CD4-positive, alpha-beta T cell treated with Interleukin-12 subunit alpha and Interleukin-12 subunit beta, for 1 hour (primary cell): ENCODE results near the gene UBE2N.
"Not testable (repeated sequence)": the region's sequence is repeated elsewhere in the genome, so short reads cannot be mapped to it uniquely, and the experiment has no call there.

ENCODE experiments used
- DNase-seq: peaks from one replicate; pipeline ENCODE4 v3.0.0-alpha.2; 2020

The UBE2N gene

GRCh38 chr12:93409343-93410187 is 32.2 kb downstream of the UBE2N start:
- DNase-seq = not testable (repeated sequence)

DNA sequence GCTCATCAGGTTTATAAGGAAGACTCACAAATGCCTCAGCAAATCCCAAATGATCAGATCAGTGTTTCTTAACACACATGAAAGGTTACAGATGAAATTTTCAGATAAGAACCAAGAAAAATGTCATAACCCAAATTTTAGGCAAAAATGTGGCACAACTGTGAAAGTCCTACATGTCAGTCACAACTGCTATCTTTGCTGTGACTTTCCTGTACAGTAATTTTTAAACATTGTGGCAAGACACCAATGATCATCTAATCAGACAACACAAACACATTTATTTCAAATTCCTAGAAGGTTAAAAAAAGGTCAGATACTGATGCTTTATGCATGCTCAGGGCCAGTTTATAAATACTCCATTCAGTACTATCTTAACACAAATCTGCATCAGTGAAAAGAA is 32.9 kb downstream of the UBE2N start:
- no peak for DNase-seq

DNA sequence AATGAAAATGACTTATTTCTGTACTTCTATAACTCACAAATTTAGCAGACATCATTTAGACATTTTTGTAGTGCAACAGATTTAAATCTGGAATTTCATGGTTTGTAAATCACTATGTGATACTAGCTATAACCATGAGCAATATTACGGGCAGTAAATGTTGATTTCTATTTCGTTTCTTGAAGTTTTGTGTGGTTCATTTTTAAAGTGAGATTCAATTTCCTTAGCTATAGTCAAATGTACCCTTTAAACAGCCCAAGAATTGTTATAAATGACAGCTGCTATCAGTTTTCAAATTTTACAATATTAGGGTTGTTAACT is 33.8 kb downstream of the UBE2N start:
- no peak for DNase-seq

GRCh38 chr12:93407054-93407962 is 34.4 kb downstream of the UBE2N start:
- no peak for DNase-seq

DNA sequence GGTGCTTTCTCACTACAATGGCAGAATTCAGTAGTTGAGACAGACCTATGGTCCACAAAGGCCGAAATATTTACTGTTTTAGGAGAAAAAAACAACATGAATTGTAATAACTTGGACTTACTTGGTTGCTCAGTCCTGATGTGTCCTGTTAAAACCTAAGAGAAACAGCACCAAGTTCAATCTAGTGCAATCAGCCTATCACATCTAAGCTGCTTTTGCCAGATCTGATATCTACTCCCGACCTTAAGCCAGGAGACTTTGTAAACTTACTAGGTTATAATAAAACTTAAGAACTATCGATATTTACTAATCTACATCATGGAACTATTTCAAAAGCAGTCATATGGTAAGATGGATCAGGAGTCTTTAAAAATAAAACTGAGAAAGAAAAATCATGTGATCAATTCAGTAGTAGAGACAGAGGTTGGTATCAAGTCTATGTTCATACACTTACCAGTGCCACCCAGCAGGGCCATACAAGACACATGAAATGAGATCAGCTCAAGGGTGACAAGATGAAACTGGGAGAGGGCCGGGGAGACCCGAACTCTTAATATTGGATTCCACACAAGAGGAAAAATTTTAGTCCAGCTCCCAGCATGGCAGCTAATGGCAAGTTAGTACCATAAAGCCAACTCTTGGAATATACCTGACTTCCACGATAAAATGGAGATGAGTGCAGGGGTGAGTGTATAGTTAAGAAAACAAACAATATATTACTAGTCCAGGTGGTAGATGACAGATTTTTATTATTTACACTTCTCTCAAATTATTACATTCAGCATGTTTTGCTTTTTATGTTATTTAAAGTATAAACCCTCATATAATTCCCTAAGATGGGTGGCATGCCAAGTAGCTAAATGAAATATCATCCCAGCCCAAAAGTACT is 36.5 kb downstream of the UBE2N start:
- DNase-seq = no peak

GRCh38 chr12:93403988-93404803 is 37.6 kb downstream of the UBE2N start:
- no peak for DNase-seq

DNA sequence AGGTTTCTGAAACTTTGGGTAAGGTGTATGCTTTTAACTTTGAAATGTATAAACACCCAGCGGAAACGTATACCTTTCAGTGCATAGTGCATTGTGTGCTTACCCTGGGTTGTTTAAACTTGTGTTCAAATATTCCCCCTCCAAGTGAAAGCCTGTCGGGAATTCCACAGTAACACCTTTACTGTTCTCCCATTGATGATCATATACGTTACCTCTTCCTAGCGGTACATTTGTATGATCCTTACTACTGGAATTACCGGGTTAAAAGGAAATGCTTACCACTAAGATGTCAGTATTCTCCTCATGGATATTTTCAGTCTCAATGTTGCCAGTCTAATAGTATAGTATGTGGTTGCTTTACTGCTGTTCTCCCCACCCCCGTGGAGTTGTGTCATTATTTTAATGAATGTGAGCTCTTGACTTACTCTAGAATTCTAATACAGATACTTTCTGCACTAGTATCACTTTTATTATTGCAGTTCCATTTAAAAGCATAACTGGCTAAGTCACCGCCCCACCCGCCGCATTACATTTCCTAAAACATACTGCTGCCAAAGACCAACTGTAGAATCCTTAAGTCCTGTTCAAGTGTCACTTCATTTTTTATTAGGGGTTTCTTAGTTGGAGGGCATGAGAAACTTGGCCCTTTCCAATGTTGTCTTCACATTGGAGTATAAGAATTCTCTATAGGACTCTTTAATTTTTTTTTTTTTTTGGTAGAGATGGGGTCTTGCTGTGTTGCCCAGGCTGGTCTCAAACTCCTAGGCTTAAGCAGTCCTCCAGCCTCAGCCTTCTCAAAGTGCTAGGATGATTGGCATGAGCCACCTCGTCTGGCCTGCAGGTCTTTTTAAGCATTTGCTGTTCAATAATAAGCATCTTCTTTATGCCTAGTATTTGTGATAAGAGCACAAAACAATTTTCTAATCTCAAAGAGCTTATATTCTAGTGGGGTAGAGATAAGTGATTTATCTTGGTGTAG is 39.1 kb downstream of the UBE2N start:
- no peak for DNase-seq

GRCh38 chr12:93399183-93399863 is 42.4 kb downstream of the UBE2N start:
- DNase-seq = not testable (repeated sequence)

DNA sequence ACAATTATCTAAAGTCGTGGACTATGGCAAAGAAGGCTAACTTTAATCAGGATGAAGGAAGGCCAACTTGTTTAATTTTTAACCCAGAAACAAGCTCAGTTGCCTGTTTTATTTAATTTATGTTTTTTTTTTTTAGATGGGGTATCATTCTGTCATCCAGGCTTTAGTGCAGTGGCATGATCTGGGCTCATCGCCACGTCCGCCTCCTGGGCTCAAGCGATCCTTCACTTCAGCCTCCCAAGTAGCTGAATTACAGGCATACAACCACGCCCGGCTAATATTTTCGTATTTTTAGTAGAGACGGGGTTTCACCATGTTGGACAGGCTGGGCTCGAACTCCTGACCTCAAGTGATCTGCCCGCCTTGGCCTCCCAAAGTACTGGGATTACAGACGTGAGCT is 44.3 kb downstream of the UBE2N start:
- DNase-seq = no peak

GRCh38 chr12:93393425-93393824 is 48.3 kb downstream of the UBE2N start:
- no peak for DNase-seq

DNA sequence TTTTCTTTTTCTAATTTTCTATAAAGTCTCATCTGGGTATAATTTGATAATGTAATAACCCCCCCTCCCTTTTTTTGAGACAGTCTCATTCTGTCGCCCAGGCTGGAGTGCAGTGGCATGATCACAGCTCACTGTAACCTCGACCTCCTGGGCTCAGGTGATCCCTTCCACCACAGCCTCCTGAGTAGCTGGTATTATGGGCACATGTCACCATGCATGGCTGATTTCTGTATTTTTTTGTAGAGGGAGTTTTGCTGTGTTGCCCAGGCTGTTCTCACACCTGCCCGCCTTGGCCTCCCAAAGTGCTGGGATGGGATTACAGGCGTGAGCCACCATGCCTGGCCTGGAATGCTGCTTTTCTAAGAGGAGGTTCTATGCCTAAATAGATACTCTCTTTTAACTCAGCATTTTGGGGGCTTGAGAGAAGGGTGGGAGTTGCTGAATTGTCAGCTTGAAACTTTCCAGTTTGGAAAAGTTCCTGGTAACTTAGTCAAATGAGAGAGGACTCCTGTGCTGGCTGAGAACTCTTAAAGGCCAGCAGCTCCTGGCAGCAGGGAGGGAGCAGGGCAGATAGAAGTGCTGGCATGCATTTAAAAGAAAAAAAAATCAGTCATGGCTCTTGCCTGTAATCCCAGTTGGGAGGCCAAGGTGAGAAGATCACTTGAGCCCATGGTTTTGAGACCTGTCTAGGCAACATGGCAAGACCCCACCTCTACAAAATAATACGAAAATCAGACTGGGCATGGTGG is 51.0 kb downstream of the UBE2N start:
- no peak for DNase-seq

- DNase-seq = no peak
These were observed 51.7 kb downstream of the UBE2N start for GRCh38 chr12:93390031-93390430.

- no peak for DNase-seq
These were observed 54.0 kb downstream of the UBE2N start for GRCh38 chr12:93387780-93388179.

DNA sequence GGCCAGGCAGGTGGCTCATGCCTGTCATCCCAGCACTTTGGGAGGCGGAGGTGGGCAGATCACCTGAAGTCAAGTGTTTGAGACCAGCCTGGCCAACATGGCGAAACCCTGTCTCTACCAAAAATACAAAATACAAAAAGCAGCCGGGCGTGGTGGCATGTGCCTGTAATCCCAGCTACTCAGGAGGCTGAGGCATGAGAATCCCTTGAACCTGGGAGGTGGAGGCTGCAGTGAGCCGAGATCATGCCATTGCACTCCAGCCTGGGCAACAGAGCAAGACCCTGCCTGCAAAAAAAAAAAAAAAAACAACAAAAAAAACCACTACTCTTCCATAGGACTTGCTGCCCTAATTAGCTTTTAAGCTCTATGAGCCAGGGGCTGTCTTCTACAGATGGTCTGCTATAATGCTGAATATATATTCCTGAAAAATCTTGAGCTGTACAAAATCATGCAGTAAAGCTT is 59.7 kb downstream of the UBE2N start:
- DNase-seq = not testable (repeated sequence)

DNA sequence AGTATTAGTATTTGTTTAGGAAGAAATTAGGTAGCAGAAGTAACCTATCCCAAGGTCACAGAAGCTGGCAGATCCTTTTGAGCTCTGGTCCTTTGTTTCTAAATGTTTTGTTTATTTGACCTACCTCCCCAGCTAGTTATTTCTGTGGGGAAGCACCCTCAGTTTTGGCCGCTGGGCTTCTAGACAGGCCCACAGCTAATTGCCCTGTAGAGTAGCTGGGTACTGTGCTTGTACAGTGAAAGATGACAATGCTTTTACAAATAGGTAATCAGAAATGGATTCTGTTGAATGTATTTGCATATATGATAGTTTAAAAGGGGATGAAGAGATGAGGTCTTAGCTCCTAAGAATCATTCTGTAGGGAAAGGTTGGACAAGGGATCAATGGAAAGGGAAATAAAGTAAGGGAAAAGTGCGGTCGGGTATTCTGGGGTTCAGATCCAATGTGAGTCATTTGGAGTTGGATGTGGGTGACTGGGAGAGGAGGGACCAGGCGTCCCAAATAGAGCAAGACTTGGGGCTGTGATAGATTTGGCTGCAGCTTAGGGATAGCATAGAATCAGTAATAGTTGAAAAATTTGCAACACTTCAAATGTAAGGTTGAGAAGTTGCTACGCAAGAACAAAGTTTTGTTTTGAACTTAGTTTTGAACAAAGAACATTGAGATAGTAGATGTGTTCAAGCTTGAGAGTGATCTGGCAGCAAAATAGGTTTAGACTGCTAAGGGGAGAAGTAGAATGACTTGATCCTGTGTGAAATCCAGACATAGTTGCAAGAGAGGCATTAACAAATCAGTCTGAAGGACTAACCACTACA is 60.4 kb downstream of the UBE2N start:
- DNase-seq = no peak

DNA sequence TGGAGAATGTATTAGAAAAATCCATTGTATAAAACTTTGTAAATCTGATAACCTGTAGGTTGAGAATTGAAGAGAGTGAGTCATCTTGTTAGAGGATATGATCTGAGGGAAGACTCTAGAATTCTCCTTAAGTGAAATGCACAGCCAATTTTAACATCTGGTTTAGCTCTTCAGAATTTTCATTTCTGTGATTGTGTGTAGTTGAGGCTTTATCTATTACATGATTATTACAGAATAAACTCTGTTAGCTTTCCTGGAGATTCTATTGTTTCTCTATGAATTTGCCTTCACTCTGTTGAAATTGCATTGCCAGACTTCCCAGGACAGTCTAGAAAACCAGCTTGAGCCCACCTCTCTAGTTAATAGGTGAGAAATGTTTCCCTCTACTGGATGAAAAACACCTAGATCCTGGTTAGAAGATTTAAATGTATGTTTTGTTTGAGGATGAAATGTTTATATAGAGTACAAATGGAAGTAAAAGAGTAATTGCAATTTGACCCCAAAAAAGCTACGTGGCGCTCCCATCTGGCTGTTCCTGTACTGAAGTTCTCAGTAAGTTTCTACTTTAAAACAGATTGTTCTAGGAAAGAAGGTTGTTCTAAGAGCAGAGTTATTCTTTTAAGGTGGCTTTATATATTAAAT is 61.1 kb downstream of the UBE2N start:
- DNase-seq = no peak

DNA sequence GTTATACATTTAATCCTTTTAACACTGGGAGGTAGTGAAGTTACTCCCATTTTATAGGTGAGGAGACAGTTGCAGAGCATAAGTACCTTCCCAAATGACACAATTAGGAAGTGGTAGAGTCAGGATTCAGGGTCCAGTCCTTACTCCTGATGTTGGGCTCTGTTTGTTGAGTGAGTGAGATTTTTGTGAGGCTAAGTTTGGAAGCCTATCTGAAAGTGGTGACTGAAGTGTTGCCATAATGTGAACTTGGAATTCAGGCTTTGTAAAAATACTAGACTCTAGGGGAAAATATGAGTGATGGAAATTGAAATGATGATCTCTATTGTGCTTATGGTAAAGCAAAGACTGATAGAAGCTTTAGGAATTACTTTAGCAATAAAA is 61.8 kb downstream of the UBE2N start:
- no peak for DNase-seq
